Activated CD4-positive, alpha-beta memory T cell treated with anti-CD3 and anti-CD28 coated beads, Interleukin-2, amount 10 ng/mL, durations not matched to agents 7 days and 5 days (primary cell): Measurements from ENCODE around the gene HBS1L. TPM values are rescaled to one million over a fixed set of nuclear protein-coding genes. Genes with fewer than 3 reads are reported as not detected.
A peak's percentile ranks its signal among the peaks of the same experiment; 100 is the strongest.

Source experiments
- CTCF ChIA-PET: fragments of 350-600 bp; sonication (Branson Sonifier 250); formaldehyde crosslinking; loops from one replicate; lab custom pipeline; 2021; ENCODE audit warnings: antibody characterized with exemption, inconsistent platforms; lab: Charles Lee
- POLR2A ChIA-PET: fragments of 350-600 bp; sonication (Branson Sonifier 250); formaldehyde crosslinking; loops from one replicate; lab custom pipeline; 2021; ENCODE audit warnings: antibody characterized with exemption; lab: Charles Lee
- DNase-seq: peaks from one replicate; pipeline ENCODE4 v3.0.0-alpha.2; 2020
- H3K27ac Mint-ChIP-seq: one replicate; pipeline ENCODE4 v1.8.0; 2021; ENCODE audit warnings: mild to moderate bottlenecking, mixed read lengths
- H3K27me3 Mint-ChIP-seq: one replicate; pipeline ENCODE4 v1.8.0; 2021; ENCODE audit warnings: mixed read lengths
- H3K36me3 Mint-ChIP-seq: one replicate; pipeline ENCODE4 v1.8.0; 2021; ENCODE audit warnings: low read depth, mixed read lengths
- H3K4me1 Mint-ChIP-seq: one replicate; pipeline ENCODE4 v1.8.0; 2021; ENCODE audit warnings: mixed read lengths
- H3K4me3 Mint-ChIP-seq: one replicate; pipeline ENCODE4 v1.8.0; 2021; ENCODE audit warnings: mild to moderate bottlenecking, mixed read lengths
- H3K9me3 Mint-ChIP-seq: one replicate; pipeline ENCODE4 v1.8.0; 2021; ENCODE audit warnings: mixed read lengths
- total RNA-seq, 2 experiments: library from RNA; stranded (reverse); gene quantifications; one replicate each; pipeline ENCODE4 v1.2.3, GENCODE V29; 2021

Gene HBS1L
- total RNA-seq, 2 experiments from 2014 or later: 90.3 to 91.6 TPM

DNA sequence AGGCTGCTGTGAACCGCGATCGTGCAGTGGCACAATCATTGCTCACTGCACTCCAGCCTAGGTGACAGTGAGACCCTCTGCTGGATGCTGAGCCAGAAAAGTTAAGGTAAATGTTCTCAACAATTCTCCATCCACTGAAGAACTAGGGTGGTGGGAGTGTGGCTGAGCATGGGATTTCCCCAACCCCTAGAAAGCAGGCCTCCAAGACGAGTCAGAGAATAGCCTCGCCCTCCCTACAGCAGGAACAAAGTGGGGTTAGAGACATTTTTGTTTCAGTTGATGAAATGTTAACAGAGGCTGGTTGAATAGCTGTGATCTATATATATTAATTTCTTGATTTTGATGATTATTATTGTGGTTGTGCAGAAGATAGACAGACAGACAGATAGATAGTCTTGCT lies 98.6 kb downstream of the HBS1L start:
- Mint-ChIP-seq H3K27ac (no peak overlapping the region), H3K27me3 (no peaks in the 10 kb centered on the region), H3K4me3 (no peak overlapping the region), H3K4me1 (peaks cover 3% of the 10 kb centered on the region), H3K9me3 (peaks cover 6% of the 10 kb centered on the region), H3K36me3 (peaks cover 26% of the 10 kb centered on the region)
- DNase-seq: no peak
- POLR2A ChIA-PET: no interaction called here
- CTCF ChIA-PET: no interaction called here

DNA sequence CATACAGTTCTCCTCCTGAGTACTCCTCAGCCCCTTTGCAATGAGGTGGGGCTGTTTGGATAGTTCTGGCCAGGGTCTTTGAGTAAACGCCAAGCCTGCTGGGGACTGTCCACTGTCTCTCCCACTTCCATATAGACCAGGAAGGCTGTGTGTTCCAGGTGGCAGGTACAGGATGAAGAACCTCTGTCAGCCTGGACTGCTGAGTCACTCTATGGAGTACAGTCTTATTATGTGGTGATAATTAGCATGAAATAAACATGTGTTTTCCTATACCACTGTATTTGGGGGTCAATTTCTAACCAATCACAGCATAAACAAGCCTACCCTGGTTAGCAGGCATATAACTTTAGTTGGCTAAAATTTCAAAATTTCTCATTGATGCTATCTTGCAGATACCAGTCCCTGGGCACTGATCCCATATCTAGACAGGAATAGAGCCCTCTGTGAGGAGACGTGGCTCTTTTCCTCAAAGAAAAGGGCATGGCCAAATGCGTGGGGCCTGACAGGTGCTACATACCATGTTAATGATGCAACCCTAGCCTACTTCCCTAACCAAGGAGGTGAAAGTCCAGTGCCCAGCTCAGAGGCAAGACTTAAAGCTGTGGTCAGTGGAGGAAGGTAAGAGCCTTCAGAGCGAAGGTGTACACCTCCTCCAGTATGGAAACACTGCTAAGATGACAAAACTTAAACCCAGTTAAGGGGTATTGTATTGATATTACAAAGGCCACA lies 100.2 kb downstream of the HBS1L start:
- Mint-ChIP-seq H3K9me3 (peaks cover 4% of the 10 kb centered on the region), H3K4me1 (peaks cover 3% of the 10 kb centered on the region), H3K36me3 (peaks cover 18% of the 10 kb centered on the region), H3K27me3 (no peaks in the 10 kb centered on the region), H3K27ac (no peak overlapping the region), H3K4me3 (no peak overlapping the region)
- DNase-seq: no peak
- ChIA-PET CTCF (no interaction called here), POLR2A (no interaction called here)

DNA sequence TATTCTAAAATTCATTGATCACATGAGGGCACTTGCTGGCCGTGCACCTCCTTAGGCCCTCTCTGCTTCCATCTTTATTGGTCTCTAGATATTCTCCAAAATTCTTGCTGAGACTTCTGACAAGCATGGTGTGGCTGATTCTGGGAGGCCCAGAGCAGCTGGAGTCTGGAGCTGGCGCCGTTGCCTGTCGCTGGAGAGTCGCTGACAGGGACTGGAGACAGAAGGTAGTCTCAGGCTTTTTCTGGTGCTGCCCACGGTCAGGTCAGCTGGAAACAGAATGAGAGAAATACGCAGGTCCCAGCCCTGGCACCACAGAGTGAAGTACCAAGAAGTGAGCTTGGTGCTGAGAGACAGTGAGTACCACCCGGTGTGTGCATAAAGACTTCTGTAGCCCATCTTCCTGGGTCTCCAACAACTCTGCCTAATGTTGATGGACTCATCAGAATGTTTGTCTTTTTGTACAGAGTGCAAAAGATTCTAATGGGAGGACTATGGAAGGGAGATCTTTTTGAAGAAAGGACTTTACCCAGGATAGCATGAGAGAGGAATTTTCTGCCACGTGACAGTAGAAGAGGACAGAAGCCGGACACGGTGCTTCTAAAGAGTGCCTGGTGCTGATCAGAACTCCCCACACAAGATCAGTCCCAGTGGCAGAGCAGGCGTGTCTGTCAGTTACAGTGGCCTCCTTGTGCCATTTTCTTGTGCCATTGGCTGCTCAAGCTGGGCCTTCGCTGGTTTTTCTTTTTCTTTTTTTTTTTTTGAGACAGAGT lies 102.9 kb downstream of the HBS1L start:
- CTCF ChIA-PET: interaction anchor here (3.9 kb wide), 1 partner anchor 12 kb away, joined by 23 read pairs; no protein-coding TSS in a partner anchor

DNA sequence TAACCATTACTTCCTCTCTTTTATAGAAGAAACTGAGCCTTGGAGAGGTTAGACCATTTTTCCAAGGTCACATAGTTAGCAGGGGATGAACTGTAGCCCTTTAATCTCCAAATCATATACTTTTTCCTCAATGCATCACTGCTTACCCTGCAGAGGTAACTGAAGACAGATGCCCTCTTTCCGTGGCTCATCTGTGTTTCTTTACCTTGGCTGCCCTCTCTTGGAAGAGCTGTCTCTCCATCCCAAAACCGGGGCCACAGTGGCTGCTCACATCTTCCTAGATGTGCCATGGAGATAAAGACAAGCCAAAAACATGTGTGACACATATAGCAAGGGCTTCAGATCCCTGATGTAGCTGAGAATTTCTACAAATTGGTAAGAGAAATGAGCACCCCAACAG lies 104.1 kb downstream of the HBS1L start:
- no peaks in the 10 kb centered on the region for H3K36me3 Mint-ChIP-seq
- H3K27ac Mint-ChIP-seq: no peak overlapping the region
- CTCF ChIA-PET: interaction anchor here (3.9 kb wide), 1 partner anchor 11 kb away, joined by 23 read pairs; no protein-coding TSS in a partner anchor
- H3K4me1 Mint-ChIP-seq: no peaks in the 10 kb centered on the region
- no peak for DNase-seq
- peaks cover 2% of the 10 kb centered on the region for H3K9me3 Mint-ChIP-seq
- POLR2A ChIA-PET: no interaction called here
- H3K4me3 Mint-ChIP-seq: no peak overlapping the region
- H3K27me3 Mint-ChIP-seq: no peaks in the 10 kb centered on the region

More for the DNA sequence above, 102.9 kb downstream of the HBS1L start:
- Mint-ChIP-seq H3K9me3 (peaks cover 2% of the 10 kb centered on the region), H3K27ac (no peak overlapping the region), H3K36me3 (no peaks in the 10 kb centered on the region), H3K4me3 (no peak overlapping the region), H3K27me3 (no peaks in the 10 kb centered on the region), H3K4me1 (no peaks in the 10 kb centered on the region)
- POLR2A ChIA-PET: no interaction called here
- no peak for DNase-seq

DNA sequence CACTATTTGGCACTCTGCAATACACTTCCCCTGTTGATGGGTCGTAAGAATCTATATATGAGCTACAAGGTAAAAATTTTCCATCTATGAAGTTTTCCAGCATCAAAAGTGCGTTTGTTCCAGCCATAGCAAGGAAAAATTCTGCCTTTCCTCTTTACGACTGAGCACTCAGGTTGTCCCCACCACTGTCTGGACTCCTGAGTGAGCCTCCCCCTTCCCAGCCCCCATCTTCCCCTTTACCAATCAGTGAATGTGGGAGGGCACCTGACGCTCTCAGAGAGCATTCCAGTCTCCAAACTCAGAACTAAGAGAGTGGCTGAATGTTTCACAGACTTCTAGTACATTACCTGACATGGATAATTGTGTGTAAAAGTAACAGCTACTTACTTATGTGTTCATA lies 104.7 kb downstream of the HBS1L start, which contains the start of gene ALDH8A1:
ALDH8A1 (minus strand) TSS at position 175 of the 400 bp plus-strand sequence; CDS start at position 127, 48 bp downstream.
- no peak within 1 kb of the TSS for H3K4me3 Mint-ChIP-seq
- H3K9me3 Mint-ChIP-seq: peaks cover 2% of the 10 kb centered on the region
- no peaks in the 10 kb centered on the region for H3K36me3 Mint-ChIP-seq
- POLR2A ChIA-PET: no interaction called here
- CTCF ChIA-PET: interaction anchor here (3.9 kb wide), 1 partner anchor 10 kb away, joined by 23 read pairs; no protein-coding TSS in a partner anchor
- no peaks in the 10 kb centered on the region for H3K27me3 Mint-ChIP-seq
- no peaks in the 10 kb centered on the region for H3K4me1 Mint-ChIP-seq
- DNase-seq: no peak
- H3K27ac Mint-ChIP-seq: no peak within 1 kb of the TSS

DNA sequence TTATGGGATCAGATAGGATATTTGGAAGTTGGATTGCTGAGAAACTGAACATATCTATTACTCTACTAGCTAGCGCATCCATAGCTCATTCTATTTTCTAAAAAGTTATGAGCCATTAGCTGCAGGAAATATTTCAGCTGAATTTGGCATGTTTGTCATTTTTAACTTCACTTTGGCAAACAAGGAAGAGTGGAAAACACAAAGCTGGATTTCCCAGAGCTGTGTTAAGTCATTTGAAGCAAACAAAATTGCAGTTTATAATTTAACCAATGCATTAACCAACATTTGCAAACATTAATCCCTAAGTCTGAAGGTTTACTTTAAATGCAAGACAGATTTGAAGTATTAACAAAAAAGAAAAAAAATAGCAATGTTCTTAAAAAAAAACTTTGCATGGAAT lies 105.9 kb downstream of the HBS1L start:
- Mint-ChIP-seq H3K9me3 (peaks cover 2% of the 10 kb centered on the region), H3K27ac (no peak overlapping the region), H3K4me3 (no peak overlapping the region), H3K36me3 (no peaks in the 10 kb centered on the region), H3K27me3 (no peaks in the 10 kb centered on the region), H3K4me1 (no peaks in the 10 kb centered on the region)
- POLR2A ChIA-PET: no interaction called here
- CTCF ChIA-PET: interaction anchor here (1.1 to 3.9 kb wide), 2 partner anchors 9 to 51 kb away, joined by 3 to 23 read pairs; no protein-coding TSS in a partner anchor
- DNase-seq: no peak

DNA sequence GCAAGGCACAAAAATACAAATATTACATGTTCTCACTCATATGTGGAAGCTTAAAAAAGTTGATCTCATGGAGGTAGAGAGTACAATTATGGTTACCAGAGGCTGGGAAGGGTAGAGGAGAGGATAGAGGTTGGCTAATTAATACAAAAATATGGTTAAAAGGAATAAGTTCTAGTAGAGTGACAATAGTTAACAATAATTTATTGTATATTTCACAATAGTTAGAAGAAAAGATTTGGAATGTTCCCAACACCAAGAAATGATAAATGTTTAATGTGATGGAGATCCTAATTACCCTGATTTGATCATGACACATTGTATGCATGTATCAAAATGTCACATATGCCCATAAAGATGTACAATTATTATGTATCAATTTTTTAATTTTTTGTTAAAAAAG lies 106.5 kb downstream of the HBS1L start:
- CTCF ChIA-PET: interaction anchor here (3.9 kb wide), 1 partner anchor 9 kb away, joined by 23 read pairs; no protein-coding TSS in a partner anchor
- Mint-ChIP-seq H3K36me3 (no peaks in the 10 kb centered on the region), H3K27ac (no peak overlapping the region), H3K9me3 (peaks cover 2% of the 10 kb centered on the region), H3K4me1 (no peaks in the 10 kb centered on the region), H3K4me3 (no peak overlapping the region), H3K27me3 (no peaks in the 10 kb centered on the region)
- POLR2A ChIA-PET: no interaction called here
- no peak for DNase-seq

DNA sequence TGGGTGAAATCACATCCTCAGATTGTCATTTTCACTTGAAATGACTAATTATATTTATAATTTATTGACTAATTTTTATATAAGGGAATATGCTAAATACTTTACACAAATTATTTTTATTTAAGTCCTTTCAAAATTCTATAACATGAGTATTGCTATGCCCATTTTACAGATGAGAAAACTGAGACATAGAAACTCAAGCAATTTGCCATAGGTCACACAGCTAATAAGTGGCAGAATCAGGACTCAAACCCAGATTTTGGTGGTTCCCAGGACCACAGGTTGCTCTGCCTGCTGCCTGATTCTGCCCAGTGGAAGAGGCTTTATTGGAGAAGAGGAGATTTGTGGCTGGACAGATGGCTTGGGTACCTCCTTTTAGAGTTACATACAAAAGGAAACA lies 109.6 kb downstream of the HBS1L start:
- no peaks in the 10 kb centered on the region for H3K36me3 Mint-ChIP-seq
- no peaks in the 10 kb centered on the region for H3K4me1 Mint-ChIP-seq
- H3K4me3 Mint-ChIP-seq: no peak overlapping the region
- ChIA-PET POLR2A (no interaction called here), CTCF (interaction anchor here (1.9 kb wide), 1 partner anchor 57 kb away, joined by 5 read pairs; no protein-coding TSS in a partner anchor)
- no peaks in the 10 kb centered on the region for H3K27me3 Mint-ChIP-seq
- peaks cover 2% of the 10 kb centered on the region for H3K9me3 Mint-ChIP-seq
- DNase-seq: no peak
- H3K27ac Mint-ChIP-seq: no peak overlapping the region

DNA sequence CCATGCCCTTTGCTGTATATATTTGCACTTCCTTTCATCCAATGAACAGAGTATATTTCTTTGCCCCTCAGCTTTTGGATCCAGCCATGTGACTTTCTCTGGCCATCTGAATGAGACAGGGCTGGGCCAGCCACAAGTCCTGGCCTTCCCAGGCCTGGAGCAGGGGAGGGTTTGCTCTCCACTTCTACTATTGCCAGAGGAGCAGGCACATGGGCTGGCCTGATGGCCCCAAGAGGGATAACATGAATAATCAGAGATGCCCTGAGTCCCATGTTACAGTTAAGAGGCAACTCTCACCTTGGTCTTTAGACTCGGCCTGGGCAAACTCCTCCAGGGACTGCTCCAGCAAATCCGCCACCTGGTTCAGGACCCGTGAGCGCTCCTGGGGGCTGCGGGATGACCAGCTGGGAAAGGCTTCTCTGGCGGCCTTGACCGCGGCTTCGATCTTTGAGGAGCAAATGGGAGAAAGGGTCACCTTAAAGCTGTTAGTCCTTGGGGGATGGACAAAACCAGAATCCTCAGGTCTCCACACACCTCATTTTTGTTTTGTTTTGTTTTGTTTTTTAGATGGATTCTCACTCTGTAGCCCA lies 111.0 kb downstream of the HBS1L start:
- H3K27me3 Mint-ChIP-seq: no peaks in the 10 kb centered on the region
- peaks cover 8% of the 10 kb centered on the region for H3K4me1 Mint-ChIP-seq
- H3K36me3 Mint-ChIP-seq: no peaks in the 10 kb centered on the region
- peaks cover 2% of the 10 kb centered on the region for H3K9me3 Mint-ChIP-seq
- no peak overlapping the region for H3K4me3 Mint-ChIP-seq
- no peak overlapping the region for H3K27ac Mint-ChIP-seq
- CTCF ChIA-PET: interaction anchor here (1.9 kb wide), 1 partner anchor 59 kb away, joined by 5 read pairs; no protein-coding TSS in a partner anchor
- DNase-seq: no peak
- POLR2A ChIA-PET: no interaction called here

DNA sequence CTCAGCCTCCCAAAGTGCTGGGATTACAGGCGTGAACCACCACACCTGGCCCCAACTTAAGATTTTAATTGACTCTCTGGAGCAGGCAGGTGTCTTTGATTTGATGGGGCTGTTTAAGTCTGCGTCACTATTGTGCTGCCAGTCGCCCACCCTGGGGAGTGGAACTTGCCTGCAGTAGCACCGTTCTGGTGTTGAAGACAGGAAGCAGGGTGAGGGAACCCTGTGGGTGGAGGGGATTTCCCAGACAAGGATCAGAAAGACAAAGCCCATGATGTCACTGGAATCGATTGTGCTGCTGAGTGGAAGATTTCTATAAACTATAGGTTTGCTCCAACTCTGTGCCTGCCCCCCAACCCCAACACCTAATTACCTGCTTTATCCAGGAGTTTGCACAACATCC lies 115.7 kb downstream of the HBS1L start:
- no peaks in the 10 kb centered on the region for H3K9me3 Mint-ChIP-seq
- H3K4me3 Mint-ChIP-seq: no peak overlapping the region
- H3K27me3 Mint-ChIP-seq: no peaks in the 10 kb centered on the region
- DNase-seq: peak; percentile 52
- POLR2A ChIA-PET: interaction anchor here (0.9 kb wide), 1 partner anchor 765 kb away, joined by 4 read pairs; no protein-coding TSS in a partner anchor
- CTCF ChIA-PET: interaction anchor here (0.9 to 3.5 kb wide), 9 partner anchors 10 to 827 kb away, joined by 3 to 32 read pairs (median 13); partner anchors contain the start of genes ALDH8A1 and HBS1L
- H3K4me1 Mint-ChIP-seq: peaks cover 12% of the 10 kb centered on the region
- no peak overlapping the region for H3K27ac Mint-ChIP-seq
- H3K36me3 Mint-ChIP-seq: no peaks in the 10 kb centered on the region

DNA sequence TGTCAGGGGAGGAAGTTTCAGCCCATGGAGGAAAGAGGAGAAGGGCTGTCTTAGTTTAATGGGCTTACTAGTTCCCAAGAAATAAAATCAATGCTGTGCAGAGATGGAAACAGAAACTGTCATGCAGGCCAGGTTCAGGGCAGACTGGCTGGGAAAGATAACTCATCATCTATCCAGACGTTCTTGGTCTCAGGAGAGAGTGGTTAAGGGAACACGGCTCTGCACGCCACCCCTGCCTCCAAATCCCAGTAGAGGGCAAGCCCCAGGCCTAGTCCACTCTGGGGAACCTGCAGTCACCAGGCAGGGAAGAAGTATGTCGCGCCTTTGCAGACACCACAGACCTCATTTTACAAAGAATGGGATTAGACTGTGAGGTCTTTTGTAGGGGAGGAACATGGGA lies 117.2 kb downstream of the HBS1L start:
- peaks cover 12% of the 10 kb centered on the region for H3K4me1 Mint-ChIP-seq
- no peaks in the 10 kb centered on the region for H3K9me3 Mint-ChIP-seq
- no peak overlapping the region for H3K27ac Mint-ChIP-seq
- no peaks in the 10 kb centered on the region for H3K27me3 Mint-ChIP-seq
- H3K4me3 Mint-ChIP-seq: no peak overlapping the region
- no peak for DNase-seq
- POLR2A ChIA-PET: no interaction called here
- no peaks in the 10 kb centered on the region for H3K36me3 Mint-ChIP-seq
- CTCF ChIA-PET: no interaction called here

DNA sequence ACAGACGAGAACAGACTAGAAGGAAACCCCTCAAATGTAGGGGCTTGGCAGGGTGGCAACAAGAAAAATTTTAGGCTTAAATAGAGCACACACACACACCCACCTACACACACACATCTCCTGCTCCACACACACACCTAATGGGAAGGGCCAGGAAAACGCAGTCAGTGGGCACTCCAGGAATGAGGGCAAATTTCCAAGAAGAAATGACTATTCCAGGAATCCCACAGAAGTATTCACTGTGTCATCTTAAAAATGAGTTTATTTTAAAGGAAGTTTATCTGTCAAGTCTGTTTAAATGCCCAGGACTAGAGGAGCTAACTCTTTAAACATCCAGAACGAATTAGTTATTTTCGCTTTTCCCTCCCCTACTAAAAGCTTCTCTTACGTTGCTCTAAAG lies 117.7 kb downstream of the HBS1L start:
- POLR2A ChIA-PET: no interaction called here
- no peak for DNase-seq
- Mint-ChIP-seq H3K36me3 (no peaks in the 10 kb centered on the region), H3K4me1 (peaks cover 12% of the 10 kb centered on the region), H3K27ac (no peak overlapping the region), H3K27me3 (no peaks in the 10 kb centered on the region), H3K9me3 (no peaks in the 10 kb centered on the region), H3K4me3 (no peak overlapping the region)
- CTCF ChIA-PET: no interaction called here

DNA sequence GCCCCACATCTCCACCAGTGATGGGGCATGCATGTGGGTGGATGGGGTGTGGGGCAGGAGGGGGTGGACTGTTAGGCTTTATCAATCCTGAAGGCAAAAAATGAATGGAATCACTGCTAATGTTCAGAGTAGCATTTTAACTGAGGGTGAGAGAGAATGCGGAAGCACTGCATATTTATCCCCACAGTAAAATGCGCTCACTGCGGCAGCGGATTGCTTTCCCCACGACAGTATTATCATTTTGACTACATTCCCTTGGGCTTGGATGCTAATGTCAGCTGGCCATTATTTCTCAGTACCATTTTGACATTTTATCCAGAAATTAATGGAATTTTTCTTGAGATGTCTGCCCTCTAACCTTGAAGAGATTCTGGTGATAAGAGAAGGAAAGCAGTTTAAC lies 118.1 kb downstream of the HBS1L start:
- CTCF ChIA-PET: interaction anchor here (0.7 kb wide), 1 partner anchor 692 kb away, joined by 3 read pairs; no protein-coding TSS in a partner anchor
- Mint-ChIP-seq H3K27me3 (no peaks in the 10 kb centered on the region), H3K36me3 (no peaks in the 10 kb centered on the region), H3K27ac (no peak overlapping the region), H3K4me1 (peaks cover 12% of the 10 kb centered on the region), H3K4me3 (no peak overlapping the region), H3K9me3 (no peaks in the 10 kb centered on the region)
- POLR2A ChIA-PET: no interaction called here
- no peak for DNase-seq
